Activated naive CD8-positive, alpha-beta T cell treated with anti-CD3 and anti-CD28 coated beads, Interleukin-2, amount 50 U/mL, for 16 hours (primary cell): ENCODE data around the gene CCDC149.
"Not testable (repeated sequence)": the region's sequence is repeated elsewhere in the genome, so short reads cannot be mapped to it uniquely, and the experiment has no call there.

Experiments used
- DNase-seq: peaks from one replicate; pipeline ENCODE4 v3.0.0-alpha.2; 2020; ENCODE audit warnings: low read depth, low spot score

CCDC149 gene

GRCh38 chr4:24917076-24917856 is 4.4 kb upstream of the CCDC149 start:
- DNase-seq = no peak

DNA sequence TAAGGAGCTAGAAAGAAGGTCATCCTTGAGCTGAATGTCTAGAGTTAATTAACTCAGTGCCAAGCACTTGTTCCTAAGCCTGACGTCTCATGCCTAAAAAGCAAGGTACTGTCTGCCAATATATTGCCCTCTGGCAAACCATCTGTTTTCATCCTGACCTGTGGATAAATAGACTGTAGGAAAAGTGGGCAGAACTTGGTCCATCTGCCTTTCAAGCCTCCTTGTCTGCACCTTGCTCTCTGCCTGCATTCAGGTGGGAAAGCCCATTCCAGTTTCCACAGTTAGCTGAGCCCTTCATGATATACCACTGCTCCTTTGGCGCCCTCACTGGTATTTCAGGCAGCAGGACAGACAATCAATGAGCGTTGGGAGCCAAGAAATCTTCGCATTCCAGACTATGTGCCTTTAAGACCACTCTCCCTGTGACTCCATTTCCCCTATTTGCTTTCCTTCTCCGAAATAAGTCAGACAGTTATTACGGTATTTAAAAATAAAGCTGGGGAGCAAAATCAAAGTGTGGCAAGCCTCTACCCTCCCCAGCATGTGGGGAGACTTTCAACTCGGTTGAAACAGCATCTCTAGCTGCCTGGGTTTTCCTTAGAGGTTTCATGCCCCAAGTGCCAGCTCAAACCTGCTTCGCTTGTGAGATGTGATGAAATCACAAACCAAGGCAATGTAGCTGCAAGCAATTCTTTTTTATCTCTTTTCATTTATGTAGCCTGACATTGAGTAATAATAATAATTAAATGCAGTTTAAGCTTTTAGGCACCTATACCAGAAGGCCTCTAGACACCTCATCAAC is 2.5 kb upstream of the CCDC149 start:
- no peak for DNase-seq

DNA sequence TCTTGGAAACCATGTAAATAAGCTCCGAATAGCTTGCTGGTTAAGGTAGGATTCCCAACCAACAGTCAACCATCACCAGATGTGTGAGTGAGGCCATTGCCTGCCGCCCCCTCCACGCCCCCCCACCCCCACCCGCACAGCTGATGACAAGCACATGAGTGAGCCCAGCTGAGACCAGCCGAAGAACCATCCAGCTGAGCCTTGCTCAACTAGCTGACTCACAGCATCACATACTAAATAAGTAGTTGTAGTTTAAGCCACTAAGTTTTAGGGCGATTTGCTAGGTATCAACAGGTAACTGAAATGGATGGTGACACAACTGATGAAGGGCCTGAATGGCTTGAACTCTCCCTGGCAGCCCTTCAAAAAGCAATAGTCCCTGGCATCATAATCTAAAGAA is 1.6 kb upstream of the CCDC149 start:
- no peak for DNase-seq

GRCh38 chr4:24913119-24913485 is 260 bp upstream of the CCDC149 start:
- no peak for DNase-seq

- DNase-seq = no peak
Observed at GRCh38 chr4:24910499-24910898, 2.3 kb downstream of the CCDC149 start.

- DNase-seq = not testable (repeated sequence)
Observed at GRCh38 chr4:24909606-24910005, 3.2 kb downstream of the CCDC149 start.

DNA sequence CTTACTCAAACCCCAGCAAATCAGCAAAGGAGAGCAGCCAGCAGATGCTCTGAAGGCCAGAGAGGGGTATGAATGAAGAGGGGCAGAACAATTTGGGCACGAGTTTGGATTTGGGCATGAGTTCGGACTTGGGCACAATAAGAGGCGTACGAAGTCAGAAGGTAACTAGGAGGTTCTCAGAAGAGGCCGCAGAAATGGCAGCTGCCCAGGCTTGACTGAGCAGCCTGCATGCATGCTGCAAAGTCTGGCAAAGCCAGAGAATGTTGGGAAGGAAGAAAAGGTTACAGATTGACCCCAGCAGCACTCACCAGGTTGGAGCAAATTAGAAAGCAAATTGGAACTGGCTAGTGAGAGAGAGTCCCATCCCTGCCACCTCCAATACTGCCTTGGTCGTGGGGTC is 15.2 kb downstream of the CCDC149 start:
- DNase-seq = no peak

DNA sequence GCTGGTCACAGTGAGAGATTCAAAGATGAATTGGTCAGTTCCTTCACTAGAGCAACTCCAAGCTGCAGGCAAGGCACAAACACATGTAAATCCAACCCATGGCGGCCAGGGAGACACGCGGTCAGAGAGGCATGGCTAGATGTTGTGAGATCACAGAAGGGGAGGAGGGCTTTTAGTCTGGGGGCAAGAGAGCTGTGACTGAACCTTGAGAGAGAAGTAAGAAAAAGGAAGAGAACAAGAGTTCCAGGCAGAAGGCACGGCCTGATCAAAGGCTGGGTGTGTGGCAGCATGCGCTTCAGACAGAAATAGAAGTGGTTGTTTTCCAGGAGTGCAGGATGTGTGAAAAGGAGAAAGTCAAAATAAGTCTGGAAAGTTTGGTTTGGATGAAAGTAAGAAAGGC is 15.9 kb downstream of the CCDC149 start:
- no peak for DNase-seq

DNA sequence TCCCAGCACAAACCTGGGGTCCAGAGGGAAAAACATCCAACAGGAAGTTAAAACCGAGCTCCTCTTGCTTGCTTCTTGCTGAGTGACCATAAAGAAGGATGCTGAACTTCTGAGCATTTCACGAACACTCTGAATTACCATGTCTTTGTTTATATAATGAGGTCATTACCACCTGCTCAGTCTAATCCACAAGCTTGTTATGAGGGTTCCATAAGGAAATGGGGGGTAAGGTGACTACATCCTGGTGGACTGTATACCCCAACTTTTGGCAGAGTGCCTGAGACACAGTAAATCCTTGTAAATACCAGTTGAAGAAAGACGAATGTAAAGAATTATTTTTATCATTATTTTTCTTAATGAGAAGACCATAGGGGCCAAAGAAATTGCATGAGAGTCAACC is 16.8 kb downstream of the CCDC149 start:
- no peak for DNase-seq

- DNase-seq = no peak
Observed at GRCh38 chr4:24895461-24895860, 17.4 kb downstream of the CCDC149 start.

- no peak for DNase-seq
Observed at GRCh38 chr4:24894846-24895245, 18.0 kb downstream of the CCDC149 start.

GRCh38 chr4:24894243-24894642 is 18.6 kb downstream of the CCDC149 start:
- DNase-seq = no peak

DNA sequence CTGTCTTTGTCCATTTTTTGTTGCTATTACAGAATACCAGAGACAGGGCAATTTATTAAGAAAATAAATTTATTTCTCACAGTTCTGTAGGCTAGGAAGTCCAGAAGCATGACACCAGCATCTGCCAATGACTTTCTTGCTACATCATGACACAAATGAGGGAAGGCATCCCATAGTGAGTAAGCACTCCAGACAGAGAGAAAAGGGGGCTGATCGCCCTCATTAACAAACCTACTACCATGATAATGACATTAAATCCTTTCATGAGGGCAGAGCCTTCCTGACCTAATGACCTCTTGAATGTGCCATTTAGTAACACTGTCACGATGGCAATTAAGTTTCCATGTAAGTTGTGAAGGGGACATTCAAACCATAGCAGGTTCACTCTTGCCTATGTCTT is 20.1 kb downstream of the CCDC149 start:
- no peak for DNase-seq

DNA sequence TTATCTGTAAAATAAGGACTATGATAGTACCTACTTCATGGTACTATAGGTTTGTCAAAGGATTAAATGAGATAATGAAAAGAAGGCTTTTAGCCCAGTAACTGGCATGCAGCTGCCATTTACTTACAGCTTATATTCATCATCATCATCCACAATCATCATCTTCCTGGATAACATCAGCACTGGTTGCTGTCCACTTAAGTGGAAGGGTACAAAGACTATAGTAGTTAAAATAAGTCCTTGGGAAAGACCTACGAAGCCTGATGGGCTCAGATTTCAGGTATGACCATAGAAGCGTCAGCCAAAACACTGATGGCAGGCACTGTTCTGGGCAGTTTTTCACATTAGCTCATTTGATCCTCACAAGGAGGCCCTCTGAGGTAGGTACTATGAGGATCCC is 20.6 kb downstream of the CCDC149 start:
- no peak for DNase-seq

- no peak for DNase-seq
Observed at GRCh38 chr4:24890561-24891126, 22.2 kb downstream of the CCDC149 start.

GRCh38 chr4:24889991-24890390 is 22.9 kb downstream of the CCDC149 start:
- DNase-seq = no peak

DNA sequence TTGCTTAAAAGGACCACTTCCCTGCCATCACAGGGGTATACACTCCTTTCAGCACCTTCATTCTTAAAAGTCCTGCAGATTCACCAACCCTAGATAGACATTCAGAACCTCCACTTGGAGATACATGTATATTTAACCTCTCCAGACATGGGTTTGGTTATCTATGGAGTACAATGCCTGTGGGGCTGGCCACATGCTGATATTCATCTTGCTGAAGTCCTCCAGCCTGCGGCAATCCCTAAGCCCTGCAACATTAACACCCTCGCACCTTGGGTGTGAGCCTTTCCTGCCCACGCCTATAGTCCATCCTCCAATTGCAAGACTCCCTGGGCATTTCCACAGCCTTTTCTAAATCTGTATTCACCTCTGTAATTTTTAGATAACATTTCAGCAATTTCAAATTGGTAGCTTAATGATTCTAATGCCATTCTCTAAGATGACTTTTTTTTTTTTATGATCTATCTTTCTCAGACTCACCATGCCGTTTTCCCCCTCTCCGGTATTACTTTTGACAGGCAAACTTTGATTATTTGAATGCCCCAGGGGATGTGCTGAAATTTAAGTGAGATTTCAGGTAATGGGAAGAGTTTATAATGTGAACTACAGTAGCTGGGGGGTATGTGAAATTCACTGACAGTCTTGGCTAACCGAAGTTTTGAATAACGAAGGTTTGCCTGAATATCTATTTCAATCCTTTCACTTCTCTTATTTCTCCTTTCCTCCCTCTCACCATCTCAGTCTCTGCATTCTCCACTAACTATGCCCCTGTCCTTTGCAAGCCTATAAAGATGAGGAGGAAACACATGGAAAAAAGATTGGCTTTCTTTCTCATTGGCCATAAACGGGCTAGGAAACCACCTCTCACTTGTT is 24.1 kb downstream of the CCDC149 start:
- DNase-seq = no peak

GRCh38 chr4:24887881-24888430 is 24.9 kb downstream of the CCDC149 start:
- no peak for DNase-seq

- DNase-seq = no peak
Observed at GRCh38 chr4:24886596-24886995, 26.2 kb downstream of the CCDC149 start.

DNA sequence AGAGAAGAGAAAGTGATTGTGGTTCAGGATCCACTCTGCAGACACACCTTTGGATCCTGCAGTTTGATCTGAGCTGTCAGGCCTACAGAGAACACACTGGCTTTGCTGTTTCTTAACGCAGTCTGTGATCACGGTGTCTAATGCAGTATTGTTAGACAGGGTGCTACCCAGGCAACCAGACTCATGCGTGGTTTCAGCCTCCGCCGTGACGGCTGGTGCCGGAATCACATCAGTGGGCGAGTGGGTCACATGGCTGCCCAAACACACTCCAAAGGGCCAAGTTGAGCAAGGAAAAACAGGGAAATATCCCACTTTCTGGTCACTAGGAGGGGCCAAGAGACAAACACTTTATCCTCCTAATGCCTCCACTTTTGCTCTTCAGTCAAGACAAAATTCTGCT is 27.5 kb downstream of the CCDC149 start:
- no peak for DNase-seq

- no peak for DNase-seq
Observed at GRCh38 chr4:24884902-24885301, 27.9 kb downstream of the CCDC149 start.
